DMS79 treated with DMSO at 0.1 percent for 48 hours (cell line): ENCODE data around the gene CFAP73.

ENCODE experiments used
- DNase-seq: peaks from one replicate; lab custom pipeline; 2025; lab: John Stamatoyannopoulos, UW

Gene CFAP73

GRCh38 chr12:113142173-113142885, 7.2 kb upstream of the CFAP73 start:
- no peak for DNase-seq

DNA sequence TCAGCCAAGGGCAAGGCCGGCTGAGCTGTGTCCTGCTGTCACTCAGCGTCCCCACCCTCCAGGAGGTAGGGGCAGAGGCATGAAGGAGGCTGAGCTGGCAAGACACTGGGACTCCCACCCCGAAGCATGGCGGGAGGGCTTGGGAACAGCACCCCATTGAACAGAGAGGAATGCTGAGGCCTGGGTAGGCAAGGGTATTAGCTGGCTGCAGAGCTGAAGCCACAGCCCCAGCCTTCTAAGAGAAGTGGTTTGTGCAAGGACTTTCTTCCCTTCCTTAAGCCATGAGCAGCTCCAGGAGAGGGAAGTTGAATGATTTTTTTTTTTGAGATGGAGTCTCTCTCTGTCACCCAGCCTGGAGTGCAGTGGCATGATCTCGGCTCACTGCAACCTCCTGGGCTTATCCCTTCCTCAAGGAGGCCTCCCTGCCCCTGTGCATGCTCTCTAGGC, 6.6 kb upstream of the CFAP73 start:
- DNase-seq, result no peak

DNA sequence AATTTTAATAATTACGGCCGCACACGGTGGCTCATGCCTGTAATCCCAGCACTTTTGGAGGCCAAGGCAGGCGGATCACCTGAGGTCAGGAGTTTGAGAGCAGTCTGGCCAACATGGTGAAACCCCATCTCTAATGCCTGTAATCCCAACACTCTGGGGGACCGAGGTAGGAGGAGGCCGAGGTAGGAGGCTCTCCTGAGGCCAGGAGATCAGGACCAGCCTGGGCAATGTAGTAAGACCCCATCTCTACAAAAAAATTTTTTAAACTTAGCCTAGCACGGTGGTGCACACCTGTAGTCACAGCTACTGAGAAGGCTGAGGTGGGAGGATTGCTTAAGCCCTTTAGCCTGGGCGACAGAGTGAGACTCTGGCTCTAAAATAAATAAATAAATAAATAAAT, 5.6 kb upstream of the CFAP73 start:
- no peak for DNase-seq

GRCh38 chr12:113144806-113145205, 4.7 kb upstream of the CFAP73 start:
- DNase-seq, result no peak

- no peak for DNase-seq
These were observed 3.6 kb upstream of the CFAP73 start for GRCh38 chr12:113145720-113146551.

GRCh38 chr12:113146999-113147398, 2.5 kb upstream of the CFAP73 start:
- no peak for DNase-seq

DNA sequence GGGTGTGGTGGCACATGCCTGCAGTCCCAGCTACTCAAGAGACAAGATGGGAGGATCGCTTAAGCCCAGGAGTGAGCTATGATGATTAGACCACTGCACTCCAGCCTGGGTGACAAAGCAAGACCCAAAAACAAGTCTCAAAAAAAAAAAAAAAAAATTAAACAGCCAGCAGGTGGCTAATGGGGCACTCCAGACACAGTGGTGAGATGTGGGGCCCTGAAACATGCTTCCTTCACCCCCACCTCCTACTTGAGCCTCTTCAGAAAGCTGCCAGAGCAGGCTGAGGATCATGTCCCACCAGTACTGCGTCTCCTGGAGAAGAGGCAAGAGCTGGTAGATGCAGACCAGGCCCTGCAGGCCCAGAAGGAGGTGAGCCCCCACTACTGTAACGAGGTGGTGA, 2.1 kb downstream of the CFAP73 start:
- DNase-seq, result no peak

DNA sequence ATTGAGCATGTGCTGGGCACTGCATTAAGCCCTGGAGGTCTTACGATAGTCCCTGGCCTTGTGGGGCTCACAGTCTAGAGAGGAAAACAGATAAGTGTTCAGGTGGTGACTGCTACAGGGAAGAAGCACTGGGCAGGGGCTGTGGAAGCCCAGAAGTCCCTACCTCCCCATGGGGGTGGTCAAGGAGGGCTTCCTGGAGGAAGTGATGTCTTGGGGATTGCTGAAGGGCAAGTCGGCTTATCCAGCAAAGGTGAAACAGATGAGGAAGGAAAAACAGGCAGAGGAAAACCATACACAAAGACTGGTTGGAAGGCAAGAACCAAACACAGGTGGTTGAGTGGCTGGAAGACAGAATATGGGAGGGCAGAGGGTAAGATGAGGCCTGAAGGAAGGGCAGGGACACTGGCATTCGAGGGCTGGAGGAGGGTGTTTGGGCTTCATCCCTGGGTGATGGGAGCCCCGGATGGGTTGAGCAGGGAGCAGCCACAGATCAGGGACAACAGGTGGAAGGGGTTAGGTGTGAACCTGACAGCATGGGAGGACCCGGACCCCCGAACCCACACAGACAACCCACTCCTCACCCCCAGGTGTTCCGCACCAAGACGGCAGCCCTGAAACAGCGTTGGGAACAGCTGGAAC, 2.8 kb downstream of the CFAP73 start:
- DNase-seq, result no peak

DNA sequence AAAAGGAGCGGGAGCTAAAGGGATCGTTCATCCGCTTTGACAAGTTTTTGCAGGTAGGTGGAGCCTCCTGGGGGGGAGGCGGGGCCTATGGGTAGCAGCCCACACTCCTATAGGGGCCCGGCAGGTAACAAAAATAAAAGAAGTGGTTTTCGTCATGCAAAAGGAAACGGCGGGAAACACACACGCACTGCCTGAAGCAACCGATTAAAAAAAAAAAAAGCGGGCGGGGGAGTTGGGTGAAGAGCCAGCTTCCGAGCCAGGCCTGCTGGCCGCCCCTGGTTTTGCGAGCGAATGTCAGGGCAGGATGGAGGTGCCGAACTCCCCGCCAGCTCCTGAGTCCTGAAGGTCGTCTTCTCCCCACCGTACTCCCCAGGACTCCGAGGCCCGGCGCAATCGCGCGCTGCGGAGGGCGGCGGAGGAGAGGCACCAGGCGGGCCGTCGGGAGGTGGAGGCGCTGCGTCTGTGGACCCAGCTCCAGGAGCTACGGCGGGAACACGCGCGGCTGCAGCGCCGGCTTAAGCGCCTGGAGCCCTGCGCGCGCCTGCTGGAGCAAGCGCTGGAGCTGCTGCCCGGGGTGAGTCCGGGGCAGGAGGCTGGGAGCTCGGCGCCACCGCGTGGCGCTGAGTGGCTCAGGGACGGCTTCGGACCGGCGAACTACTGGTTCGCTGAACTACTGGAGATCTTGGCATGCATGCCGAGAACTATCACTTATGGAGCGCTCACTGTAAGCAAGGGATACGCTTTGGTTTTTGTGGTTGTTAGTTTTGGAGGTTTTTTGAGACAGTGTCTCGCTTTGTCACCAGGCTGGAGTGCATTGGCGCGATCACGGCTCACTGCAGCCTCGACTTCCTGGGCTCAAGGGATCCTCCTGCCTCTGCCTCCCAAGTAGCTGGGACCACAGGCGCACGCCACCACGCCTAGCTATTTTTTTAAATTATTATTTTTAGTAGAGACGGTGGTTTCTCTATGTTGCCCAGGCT, 3.6 kb downstream of the CFAP73 start:
- peak; percentile 75 for DNase-seq

GRCh38 chr12:113154351-113154973, 4.9 kb downstream of the CFAP73 start:
- peak; percentile 21 for DNase-seq

DNA sequence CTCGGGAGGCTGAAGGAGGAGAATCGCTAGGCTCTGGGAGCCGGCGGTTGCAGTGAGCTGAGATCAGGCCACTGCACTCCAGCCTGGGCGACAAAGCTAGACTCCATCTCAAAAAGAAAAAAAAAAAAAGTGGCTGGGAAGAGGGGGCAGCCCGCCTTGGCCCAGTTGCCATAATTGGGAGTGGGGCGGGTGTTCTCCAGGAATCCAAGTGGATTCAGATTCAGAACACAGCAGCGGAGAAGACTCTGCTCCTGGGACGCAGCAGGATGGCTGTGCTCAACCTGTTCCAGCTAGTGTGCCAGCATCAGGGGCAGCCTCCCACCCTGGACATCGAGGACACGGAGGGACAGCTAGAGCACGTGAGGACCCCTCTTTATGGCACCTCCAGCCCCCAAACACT, 5.5 kb downstream of the CFAP73 start:
- no peak for DNase-seq

GRCh38 chr12:113155646-113156045, 6.1 kb downstream of the CFAP73 start:
- no peak for DNase-seq

DNA sequence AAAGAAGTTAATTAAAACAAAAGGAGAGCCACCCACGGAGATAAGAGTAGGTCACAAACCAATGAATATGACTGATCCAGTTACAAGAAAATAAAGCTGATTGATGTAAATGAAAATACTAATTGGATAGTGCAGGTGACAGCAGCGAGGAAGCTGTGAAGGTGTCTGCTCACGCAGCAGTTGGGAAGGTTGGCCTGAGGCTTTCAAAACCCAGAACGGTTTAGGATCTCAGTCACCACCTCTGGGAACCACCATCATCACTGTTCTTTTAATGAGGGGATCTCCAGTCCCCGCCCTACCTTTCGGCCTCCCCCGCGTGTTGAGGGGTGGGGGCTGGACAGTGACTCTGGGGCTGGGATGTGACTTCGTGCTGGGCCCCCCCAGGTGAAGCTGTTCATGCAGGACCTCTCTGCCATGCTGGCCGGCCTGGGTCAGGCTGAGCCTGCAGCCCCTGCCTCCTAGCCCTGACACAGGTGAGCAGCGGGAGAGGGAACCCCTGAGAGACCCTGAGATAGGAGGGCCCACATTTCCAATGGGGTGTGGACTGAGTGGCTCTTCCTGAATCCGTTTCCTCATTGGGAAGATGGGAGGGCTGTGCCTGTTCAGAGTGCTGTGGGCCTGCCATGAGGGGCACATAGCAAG, 7.8 kb downstream of the CFAP73 start:
- no peak for DNase-seq

- DNase-seq, result no peak
These were observed 9.1 kb downstream of the CFAP73 start for GRCh38 chr12:113158439-113159203.

DNA sequence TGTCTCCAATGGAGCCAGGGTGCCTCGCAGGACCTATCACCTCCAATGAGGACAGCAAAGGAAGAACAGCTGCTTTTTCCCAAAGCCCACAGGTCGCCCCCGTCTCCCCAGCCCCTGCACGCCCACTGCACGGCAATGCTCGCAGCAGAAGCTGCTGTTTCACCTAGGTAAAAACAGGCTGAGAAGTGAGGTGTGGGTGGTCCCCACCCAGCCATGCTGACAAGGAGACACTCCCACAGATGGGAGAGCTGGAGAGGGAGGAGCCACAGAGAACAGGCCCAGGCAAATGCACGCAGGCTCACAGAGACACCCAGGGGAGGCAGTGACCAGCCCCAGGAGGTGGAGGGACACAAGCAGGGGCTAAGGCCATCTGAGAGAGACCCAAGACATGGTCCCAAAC, 10.4 kb downstream of the CFAP73 start:
- no peak for DNase-seq

DNA sequence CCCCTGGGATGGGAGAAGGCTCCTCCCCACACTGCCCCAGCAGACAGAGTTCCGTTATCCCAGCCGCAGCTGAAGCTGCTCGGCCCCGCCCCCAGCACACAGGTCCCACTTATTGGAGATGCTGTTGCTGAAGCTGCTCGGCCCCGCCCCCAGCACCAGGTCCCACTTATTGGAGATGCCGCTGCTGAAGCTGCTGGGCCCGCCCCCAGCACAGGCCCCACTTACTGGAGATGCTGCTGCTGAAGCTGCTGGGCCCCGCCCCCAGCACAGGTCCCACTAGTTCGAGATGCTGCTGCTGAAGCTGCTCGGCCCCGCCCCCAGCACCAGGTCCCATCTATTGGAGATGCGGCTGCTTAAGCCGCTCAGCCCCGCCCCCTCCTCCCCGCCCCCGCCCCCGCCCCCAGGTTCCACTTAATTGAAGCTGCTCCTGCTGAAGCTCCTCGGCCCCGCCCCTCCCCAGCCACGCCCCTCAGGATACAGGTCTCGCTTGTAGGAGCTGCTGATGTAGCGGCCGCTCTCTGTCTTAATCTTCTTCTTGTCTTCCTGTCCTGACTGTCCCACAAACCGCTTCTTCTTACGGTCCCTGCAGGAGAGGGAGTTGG, 12.0 kb downstream of the CFAP73 start:
- DNase-seq, result no peak

GRCh38 chr12:113162102-113163029, 12.8 kb downstream of the CFAP73 start:
- peak; percentile 15 for DNase-seq

GRCh38 chr12:113163030-113163360, 13.5 kb downstream of the CFAP73 start:
- DNase-seq, result no peak

DNA sequence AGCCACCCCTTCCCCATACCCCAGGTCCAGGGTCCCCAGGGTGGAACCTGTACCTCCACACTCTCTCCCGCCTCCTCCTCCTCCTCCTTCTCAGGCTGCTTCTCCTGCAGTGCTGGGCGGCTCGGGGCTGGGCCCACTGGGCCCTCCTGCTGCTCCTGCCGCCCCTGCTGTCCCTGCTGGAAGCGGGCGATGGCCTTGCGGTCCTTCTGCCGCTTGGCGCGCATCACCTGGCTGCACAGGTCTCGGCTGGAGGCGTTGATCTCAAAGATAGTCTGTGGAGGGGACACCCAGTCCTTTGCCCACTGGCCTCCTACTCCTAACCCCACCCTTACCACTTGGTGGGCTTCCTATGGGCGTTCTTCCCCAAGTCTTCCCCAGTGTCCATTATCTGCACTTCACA, 14.5 kb downstream of the CFAP73 start:
- DNase-seq, result no peak
